ENCODE data around the gene FAM114A1.

The FAM114A1 gene

DNA sequence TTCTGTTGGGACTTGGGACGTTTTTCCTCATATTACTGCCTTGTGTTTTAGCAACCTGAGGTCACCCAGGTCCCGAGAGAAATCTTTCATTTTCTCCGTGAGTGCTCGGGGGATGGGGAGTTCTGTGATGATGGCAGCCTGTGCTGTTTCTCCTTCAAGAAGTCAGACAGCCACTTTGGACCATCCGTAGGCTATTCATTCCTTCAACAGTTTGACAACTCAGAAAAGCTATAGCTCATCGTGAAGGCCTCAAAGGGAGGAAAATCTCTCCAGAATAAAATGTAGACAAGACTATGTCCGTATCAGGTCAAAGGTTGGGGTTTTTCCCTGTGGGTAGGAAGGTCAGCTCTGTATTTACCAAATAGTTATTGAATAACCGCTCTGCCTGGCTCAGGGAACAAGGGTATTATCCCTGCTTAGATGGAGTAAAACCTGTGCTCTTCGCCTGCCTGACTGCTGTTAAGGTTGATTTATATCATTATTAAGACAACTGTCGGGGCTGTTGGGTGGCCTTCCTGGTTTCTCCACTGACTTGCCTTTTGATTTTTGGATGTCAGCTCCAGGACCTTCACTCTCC lies 36.6 kb downstream of the FAM114A1 start:
- H3K27me3 ChIP-seq (ENCODE audit: insufficient read depth, poor library complexity, severe bottlenecking): no peaks in the 10 kb centered on the region
- DNase-seq (ENCODE audit: low read depth in 1 of 2, low spot score in 1 of 2): no peak
- no peak overlapping the region for H3K27ac ChIP-seq (replicated peaks)
- TF ChIP-seq GABPA (IDR thresholded peaks at IDR 0.05; ENCODE audit: low read depth) (no peak), REST (IDR thresholded peaks at IDR 0.05; ENCODE audit: insufficient replicate concordance, low read depth) (no peak), POLR2AphosphoS5 (IDR thresholded peaks at IDR 0.05; ENCODE audit: low read depth) (no peak), CTCF (IDR thresholded peaks at IDR 0.05; ENCODE audit: insufficient read depth, low read length) (no peak), SPI1 (IDR thresholded peaks at IDR 0.05; ENCODE audit: borderline replicate concordance, low read depth) (no peak)
- H3K4me3 ChIP-seq (replicated peaks; ENCODE audit: insufficient read depth, low read length): no peak overlapping the region

- DNase-seq (ENCODE audit: low read depth in 1 of 2, low spot score in 1 of 2): no peak
Observed at GRCh38 chr4:38904682-38905081, 37.1 kb downstream of the FAM114A1 start.

More at GRCh38 chr4:38904682-38905081, 37.1 kb downstream of the FAM114A1 start:
- Histone ChIP-seq H3K4me3 (replicated peaks; ENCODE audit: insufficient read depth, low read length) (no peak overlapping the region), H3K27ac (replicated peaks) (no peak overlapping the region), H3K27me3 (ENCODE audit: insufficient read depth, poor library complexity, severe bottlenecking) (no peaks in the 10 kb centered on the region)
- no peak for TF ChIP-seq POLR2AphosphoS5 (IDR thresholded peaks at IDR 0.05; ENCODE audit: low read depth)
- no peak for TF ChIP-seq CTCF (IDR thresholded peaks at IDR 0.05; ENCODE audit: insufficient read depth, low read length)
- TF ChIP-seq SPI1 (IDR thresholded peaks at IDR 0.05; ENCODE audit: borderline replicate concordance, low read depth): no peak
- no peak for TF ChIP-seq REST (IDR thresholded peaks at IDR 0.05; ENCODE audit: insufficient replicate concordance, low read depth)
- TF ChIP-seq GABPA (IDR thresholded peaks at IDR 0.05; ENCODE audit: low read depth): no peak
